A549 (cell line): ENCODE results near the gene SKAP1.

Source experiments
- CTCF ChIP-seq: fragments of >200 bp; sonication (Bioruptor Twin); formaldehyde crosslinking; IDR thresholded peaks from 3 replicates; pipeline ENCODE4 v1.5.1; 2016
- KDM5A ChIP-seq: fragments of 200-600 bp; sonication (generic); IDR thresholded peaks from 2 replicates; pipeline ENCODE4 v1.6.1; 2016; ENCODE audit warnings: antibody characterized with exemption, mild to moderate bottlenecking
- MAX ChIP-seq: IDR thresholded peaks from 2 replicates; pipeline ENCODE4 v1.6.1; 2012
- SREBF2 ChIP-seq: fragments of 450-650 bp; IDR thresholded peaks from 2 replicates; pipeline ENCODE4 v1.6.1; 2014; ENCODE audit warnings: mild to moderate bottlenecking, moderate library complexity
- USF2 ChIP-seq: fragments of 450-650 bp; IDR thresholded peaks from 2 replicates; pipeline ENCODE4 v1.6.1; 2014; ENCODE audit warnings: antibody characterized with exemption

- TF ChIP-seq CTCF (no peak), USF2 (no peak), MAX (no peak), SREBF2 (no peak), KDM5A (no peak)
Measured at GRCh38 chr17:48439110-48439850, 9.3 kb upstream of the SKAP1 start.
